GM19452 (cell line): ENCODE measurements around the gene DGKH.
"Not testable (repeated sequence)": the region's sequence is repeated elsewhere in the genome, so short reads cannot be mapped to it uniquely, and the experiment has no call there.

Experiments
- ATAC-seq: cut with Tn5 transposase; IDR thresholded peaks from one replicate; pipeline ENCODE4 v1.9.1; 2021; ENCODE audit not compliant: unreplicated experiment

DGKH gene

DNA sequence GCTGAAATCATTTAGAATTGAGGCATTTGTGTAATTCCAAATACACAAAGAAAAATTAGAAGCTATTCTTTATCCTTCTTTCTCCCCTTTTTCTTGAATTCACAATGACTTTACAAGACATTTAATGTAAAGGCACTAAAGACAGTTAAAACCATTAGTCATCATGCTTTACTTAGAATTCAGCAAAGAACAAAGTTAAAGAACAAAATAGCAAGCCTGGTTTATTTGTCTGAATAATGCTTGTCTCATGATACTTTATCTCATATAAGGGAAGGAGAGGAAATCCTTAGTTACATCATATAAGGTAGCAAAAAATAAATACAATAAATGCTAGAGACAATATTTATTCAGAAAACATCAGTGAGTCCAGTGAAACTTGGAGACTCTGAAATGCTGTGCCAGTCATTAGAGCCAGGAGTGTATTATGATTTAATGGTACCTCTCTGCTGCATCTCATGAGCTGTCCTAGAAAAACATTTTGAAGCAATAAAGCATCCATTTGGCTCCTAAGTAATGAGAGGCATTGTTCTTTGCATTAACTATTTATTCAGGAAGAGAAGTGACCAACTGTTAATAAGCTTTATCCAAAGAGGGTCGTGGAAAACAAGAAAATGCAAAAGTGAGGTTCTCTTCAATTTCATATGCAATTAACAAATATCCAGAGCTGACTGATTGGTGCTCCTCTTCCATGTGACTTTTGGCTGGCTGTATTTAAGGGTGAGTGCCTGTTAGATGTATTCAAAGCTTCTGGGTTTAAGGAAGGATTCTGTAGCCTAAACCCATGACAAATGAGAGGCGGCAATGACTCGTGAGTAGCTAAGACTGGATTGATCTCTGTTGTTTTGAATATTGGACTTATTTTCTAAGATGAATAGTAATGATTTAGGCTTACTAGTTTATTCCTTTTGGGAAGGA, 105.0 kb downstream of the DGKH start:
- ATAC-seq, result no peak

DNA sequence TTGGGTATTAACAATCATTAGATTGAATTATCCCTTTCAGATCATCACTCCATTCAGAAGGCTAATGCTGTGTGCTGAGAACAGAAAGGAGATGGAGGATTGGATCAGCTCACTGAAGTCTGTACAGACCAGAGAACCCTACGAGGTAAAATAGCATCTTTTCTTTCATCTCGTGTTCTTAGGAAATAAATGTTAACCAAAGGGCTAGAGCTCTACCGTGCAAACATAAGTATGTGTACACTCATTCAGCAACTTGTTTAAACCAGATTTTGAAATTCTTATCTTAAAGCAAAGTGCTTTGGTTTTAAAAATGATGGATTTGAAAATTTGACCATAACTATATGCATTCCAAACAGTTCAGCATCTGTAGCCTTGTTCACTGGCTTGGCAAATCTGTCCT, 106.8 kb downstream of the DGKH start:
- no peak for ATAC-seq

DNA sequence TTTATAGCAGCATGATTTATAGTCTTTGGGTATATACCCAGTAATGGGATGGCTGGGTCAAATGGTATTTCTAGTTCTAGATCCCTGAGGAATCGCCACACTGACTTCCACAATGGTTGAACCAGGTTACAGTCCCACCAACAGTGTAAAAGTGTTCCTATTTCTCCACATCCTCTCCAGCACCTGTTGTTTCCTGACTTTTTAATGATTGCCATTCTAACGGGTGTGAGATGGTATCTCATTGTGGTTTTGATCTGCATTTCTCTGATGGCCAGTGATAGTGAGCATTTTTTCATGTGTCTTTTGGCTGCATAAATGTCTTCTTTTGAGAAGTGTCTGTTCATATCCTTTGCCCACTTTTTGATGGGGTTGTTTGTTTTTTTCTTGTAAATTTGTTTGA, 114.9 kb downstream of the DGKH start:
- not testable (repeated sequence) for ATAC-seq

DNA sequence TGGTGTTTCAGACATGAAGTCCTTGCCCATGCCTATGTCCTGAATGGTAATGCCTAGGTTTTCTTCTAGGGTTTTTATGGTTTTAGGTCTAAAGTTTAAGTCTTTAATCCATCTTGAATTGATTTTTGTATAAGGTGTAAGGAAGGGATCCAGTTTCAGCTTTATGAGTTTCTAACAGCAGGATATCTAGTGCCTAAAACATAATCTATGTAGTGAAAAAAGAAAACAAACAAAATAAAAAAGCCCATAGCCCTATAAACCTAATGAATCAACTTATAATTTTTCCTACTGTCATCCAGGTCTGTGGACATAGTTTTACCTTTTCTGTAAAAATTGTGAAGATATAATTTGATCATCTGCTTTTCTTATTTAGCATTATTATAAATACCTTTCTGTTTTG, 115.5 kb downstream of the DGKH start:
- not testable (repeated sequence) for ATAC-seq

DNA sequence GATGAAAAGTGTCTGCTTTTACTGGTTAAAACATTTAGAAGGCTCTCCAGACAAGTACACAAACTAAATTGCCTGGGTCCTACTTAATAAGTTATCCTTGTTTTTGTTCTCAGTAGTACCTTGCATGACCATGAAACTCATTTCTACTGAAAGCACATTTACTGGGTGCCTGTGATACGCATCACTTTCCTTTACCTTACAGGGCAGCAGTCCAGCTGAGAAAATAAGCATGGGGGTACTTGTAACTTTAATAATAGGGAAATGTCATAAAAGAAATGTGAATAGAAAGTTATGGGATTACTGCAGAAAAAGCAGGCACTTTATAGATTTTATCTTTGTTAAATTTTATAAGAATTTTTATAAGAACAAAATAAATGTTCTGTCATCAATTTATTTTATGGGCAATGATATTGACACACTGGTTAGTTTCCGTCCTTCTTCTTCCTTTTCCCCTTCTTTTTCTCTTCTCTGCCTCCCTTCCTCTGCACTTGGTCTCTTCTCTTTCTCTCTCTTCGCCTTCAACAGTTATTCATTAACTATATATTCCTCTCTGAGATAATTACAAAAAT, 116.2 kb downstream of the DGKH start:
- ATAC-seq, result no peak

DNA sequence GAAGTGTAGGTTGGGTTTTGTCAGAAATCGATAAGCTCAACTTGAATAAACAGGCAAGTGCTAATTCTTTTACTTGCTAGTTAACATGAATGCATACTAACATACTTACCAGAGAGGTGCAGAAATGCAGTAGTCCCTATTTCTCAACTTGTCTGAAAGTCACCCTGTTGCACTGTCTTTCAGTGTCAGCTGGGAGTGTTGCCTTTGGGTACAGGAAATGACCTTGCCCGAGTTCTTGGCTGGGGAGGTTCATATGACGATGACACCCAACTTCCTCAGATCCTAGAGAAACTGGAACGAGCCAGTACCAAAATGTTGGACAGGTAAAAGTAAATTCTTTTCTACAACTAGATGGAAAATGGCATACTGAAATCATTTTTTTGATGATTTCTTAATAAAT, 120.0 kb downstream of the DGKH start:
- no peak for ATAC-seq

DNA sequence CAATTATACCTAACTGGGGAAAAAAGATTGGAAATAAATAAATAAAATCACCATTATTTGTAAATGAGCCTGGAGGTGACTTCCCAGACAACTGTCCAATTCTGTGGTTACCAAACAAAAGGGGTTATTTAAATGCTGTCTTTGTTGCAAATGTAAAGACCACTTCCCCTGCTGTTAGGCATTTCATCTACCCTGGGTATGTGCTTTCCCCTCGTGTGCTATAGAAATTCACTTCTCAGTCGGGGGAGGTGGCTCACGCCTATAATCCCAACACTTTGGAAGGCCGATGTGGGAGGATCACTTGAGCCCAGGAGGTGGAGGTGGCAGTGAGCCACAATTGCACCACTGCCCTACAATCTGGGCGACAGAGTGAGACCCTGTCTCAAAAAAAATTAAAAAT, 121.6 kb downstream of the DGKH start:
- no peak for ATAC-seq

DNA sequence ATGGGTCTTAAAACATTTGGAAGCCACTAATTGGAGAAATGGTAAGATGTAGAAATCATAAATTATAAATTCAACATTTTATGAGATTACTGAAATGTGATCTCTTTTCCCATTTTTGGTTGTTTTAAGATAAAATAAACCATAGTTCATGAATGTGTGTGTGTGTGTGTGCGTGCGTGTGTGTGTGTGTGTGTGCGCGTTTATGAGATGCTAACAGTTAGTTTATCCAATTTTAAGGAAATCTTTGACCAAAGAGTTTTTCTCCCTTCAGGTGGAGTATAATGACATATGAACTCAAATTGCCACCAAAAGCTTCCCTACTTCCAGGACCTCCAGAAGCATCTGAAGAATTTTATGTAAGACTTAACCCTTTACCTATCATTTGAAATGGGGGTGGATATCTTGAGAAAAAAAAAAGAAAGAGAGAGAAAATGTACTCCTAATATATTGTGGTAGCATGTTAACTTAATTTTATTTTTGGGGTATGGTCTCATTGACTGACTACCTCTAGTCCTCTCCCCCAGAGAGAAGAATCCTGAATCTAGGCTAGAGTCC, 125.4 kb downstream of the DGKH start:
- no peak for ATAC-seq

DNA sequence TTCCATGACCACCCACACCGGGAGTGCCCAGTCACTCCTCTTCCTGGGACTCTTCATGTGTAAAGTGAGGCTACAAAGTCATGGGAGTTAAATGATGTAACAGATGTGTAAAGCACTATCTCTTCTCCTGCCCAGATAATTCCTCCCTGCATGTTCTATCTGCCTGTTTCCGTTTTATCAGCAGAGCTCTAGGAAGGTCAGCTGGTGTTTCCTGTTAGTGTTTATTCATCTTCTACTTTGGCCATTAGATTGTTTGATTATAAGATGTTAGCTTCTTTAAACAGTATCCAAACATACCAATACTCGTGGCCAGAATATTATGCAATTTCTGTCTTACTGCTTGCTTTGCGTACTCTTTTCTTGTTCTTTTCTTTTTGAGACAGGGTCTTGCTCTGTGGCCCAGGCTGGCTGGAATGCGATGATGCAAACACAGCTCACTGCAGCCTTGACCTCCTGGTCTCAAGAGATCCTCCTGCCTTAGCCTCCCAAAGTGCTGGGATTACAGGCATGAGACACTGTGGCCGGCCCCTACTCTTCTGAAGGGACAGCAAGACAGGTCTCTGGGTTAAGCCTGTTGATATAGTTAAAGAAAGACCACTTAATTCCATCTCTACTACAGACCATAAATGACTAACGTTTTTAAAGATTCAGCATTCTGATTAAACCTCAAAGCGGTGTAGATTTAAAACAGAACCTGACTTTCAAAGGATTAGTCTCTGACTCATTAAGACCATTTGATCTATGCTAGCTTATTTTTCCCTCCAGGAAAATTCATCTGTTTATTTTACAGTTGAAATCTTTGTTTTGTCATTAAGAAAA, 126.1 kb downstream of the DGKH start:
- no peak for ATAC-seq

DNA sequence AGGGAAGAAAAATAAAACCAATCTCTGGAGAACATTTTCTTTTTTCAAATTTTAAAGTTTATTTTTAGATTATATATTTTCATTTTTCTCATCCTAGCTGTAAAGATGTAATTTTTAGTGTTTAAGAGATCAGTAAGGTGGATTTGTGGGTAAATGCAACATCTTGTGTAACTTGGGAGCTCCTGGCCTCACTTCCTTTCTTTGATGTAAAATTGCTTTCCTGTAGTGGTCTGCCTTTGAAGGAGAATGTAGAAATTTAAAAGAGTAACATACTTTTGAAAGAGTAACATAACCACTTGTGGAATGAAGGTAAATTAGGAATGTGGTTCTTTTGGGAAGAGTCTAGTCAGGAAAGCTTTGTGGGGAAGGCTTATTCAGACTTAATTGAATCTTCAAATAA, 127.8 kb downstream of the DGKH start:
- ATAC-seq, result no peak

DNA sequence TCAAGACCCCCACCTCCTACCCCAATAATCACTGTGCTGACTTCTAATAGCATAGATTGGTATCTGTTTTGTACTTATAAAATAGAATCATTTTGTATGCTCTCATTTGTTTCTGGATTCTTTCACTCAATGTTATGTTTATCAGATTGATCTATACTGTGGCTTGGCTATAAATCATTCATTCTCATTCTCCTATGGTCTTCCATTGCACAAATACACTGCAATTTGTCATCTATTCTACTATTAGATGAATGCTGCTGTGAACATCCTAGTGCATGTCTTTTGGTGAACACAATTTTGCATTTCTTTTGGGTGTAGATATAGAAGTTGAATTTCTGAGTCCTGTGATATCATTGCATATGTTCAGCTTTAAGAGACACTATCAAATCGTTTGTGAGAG, 128.7 kb downstream of the DGKH start:
- ATAC-seq, result no peak

DNA sequence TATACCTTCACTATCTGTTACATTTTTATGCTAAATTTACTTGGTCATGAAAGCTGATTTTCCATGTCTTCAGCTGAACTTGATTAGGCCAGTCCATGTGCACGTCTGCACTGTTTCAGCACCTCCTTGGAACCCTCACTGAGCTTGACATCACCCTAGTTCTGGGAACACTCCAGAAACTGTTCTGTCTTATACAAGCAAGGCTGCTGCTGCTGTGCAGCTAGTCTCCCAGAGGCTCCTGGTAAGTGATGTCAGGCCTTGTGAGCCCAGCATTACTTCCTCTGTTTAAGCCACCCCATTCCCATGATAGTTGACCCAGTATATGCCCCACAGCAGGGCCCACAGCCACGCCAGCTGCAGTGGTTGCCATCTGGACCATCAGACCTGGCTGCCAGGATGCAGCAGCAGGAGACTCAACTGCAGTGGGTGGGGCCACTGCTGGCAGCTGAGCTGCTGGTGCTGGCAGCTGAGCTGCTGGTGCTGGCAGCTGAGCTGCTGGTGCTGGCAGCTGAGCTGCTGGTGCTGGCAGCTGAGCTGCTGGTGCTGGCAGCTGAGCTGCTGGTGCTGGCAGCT, 133.0 kb downstream of the DGKH start:
- ATAC-seq, result no peak

DNA sequence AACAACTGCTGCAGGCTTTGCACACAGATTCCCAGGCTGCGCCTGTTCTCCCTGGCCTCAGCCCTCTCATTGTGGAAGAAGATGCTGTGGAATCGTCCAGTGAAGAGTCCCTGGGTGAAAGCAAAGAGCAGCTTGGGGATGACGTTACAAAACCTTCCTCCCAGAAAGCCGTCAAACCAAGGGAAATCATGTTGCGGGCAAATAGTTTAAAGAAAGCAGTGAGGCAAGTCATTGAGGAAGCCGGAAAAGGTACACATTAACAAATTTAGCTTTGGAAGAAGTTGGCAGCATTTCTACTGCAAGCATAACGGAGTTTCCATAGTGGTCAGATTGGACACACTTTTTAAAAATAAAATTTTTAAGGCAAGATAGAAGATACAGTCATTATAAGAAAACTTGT, 140.6 kb downstream of the DGKH start:
- no peak for ATAC-seq

DNA sequence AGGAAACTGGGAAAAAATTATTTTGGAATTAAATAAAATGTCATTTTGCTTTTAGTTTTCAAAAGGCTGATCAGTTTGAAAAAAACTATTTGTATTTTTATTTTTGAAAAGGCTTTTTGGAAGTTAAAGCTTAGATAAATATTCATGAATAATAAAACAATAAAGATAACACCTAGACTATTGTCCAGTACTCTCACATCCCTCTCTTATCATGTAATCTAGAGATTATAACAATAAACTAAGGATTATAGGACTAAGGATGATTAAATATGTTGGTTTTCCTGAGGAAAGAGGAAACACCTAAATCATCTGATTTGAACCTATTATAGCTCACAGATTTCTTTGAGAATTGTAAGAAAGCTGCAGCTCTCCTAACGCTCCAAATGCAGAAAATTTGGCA, 142.1 kb downstream of the DGKH start:
- ATAC-seq, result no peak

DNA sequence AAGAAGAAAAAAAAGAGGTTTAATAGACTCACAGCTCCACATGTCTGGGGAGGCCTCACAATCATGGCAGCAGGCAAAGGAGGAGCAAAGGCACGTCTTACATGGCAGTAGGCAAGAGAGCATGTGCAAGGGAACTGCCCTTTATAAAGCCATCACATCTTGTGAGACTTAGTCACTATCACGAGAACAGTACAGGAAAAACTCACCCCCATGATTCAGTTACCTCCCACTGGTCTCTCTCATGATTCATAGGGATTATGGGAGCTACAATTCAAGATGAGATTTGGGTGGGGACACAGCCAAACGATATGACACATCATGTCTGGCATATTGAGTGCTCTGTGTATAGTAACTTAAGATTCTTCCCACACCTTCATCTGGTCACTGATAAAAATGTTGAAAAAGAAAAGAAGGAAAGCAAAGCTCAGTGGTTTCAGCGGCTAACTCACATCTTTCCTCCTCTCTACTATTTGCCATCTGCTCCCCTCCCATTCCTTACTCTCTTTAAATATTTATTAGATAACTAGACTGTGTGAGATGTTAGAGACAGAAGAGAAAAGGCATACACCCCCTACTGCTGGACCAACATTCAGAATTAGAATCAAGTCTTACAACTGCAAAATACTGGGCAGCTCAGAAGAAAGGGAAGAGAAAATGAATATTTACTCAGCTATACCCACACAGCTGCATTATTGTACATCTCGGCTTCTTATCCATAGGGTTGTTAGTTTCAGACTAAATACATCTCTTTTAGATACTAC, 163.4 kb downstream of the DGKH start:
- no peak for ATAC-seq

DNA sequence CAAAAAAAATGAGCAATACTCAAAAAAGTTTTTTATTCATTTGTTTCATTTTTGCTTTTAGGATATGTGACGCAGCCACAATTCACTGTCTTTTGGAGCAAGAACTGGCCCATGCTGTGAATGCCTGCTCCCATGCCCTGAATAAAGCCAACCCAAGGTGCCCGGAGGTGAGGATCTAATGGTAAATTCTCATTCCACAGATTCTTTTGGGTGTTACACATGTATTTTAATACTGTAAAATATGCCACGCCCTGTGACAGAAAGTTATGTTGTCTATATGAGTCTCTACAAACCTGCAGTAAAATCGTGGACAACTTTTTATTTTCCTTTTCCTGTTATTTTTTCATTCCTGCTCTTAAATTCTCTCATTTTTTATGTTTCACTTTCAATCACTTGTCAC, 166.0 kb downstream of the DGKH start:
- no peak for ATAC-seq

DNA sequence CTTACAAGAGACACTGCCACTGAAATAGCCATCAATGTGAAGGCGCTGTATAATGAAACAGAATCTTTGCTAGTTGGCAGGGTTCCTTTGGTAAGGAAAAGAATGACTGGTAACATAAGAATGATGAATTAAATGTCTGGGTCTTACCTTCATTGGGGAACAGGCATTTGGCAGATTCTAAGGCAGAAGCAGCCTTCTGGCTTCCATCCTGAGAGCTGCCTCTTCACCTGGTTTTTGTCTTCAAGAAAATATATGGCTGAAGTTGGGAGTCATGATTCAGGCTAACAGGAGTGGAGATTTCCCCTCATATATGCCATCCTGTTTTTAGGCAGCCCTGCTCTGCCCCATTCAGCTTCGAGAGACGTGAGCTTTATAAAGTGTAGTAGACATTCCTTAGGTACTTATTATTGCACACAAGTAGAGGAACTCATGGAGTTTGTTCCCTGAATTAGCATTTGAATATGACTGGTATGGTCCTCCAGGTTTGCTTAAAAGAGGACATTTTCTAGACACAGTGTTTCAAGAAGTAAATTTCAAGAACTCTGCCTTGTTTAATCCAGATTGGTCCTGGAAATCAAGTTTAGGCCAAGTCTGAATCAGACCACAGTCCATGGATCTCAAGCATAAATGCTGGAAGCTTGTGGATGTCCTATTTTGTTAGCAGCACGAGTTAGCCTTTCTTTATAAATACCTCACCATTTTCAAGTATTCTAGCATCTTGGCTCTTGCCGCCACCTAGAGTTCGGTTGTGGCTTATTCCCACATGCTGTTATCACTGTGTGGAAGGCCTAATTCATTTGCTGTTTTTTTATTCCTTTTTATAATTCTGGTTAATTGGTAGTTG, 167.4 kb downstream of the DGKH start:
- ATAC-seq, result no peak

DNA sequence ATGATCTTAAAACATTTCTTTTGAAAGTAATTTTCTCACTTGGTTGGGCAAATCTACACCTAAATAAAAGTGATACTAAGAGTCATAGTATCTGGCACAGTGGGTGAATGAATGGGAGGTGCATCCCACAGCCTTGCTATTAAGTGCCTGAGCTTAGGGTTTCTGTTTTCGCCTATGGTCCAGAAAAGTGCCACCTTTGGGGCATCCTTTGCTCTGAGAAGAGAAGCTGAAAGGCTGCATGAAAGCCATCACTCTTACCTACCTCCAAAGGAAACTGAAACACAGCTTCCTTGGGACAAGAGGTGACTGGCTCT, 167.9 kb downstream of the DGKH start:
- ATAC-seq, result no peak

DNA sequence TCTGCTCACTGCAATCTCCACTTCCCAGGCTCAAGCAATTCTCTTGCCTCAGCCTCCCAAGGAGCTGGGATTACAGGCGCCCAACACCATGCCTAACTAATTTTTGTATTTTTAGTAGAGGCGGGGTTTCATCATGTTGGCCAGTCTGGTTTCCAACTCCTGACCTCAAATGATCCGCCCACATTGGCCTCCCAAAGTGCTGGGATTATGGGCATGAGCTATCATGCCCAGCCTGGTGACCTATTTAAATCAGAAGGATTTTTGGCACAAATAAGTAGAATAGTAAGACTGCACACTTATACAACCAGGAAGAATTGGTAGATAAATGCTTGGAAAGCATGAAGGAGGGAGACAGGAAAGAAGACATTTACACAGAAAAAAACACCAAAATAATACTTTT, 170.1 kb downstream of the DGKH start:
- no peak for ATAC-seq

DNA sequence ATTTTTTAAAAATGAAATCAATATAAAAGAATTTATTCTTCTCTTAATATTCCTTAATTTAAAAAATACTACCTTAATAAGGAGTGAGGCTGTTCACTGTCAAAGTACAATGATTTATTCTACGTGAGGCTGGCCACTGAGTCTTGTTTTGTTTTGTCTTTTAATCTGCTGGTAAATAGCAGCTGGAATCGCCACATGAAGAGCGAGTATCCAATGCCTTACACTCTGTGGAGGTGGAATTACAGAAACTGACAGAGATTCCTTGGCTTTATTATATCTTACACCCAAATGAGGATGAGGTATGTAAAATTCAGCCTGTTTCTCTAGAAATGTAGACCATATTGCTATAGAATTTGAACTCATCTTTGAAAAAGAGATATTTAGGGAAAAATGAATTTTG, 170.6 kb downstream of the DGKH start:
- no peak for ATAC-seq
